Hepatocyte (in vitro differentiated cells): ENCODE data around the gene TMEM255A. TPM values are rescaled to one million over a fixed set of nuclear protein-coding genes. Genes with fewer than 3 reads are reported as not detected.

Source experiments
- DNase-seq: peaks from one replicate; pipeline ENCODE4 v3.0.0-alpha.2; 2016; ENCODE audit warnings: low spot score
- H2AFZ ChIP-seq: fragments of 200-600 bp; sonication (generic); 2 replicates; pipeline ENCODE4 v1.6.0; 2016; ENCODE audit warnings: antibody characterized with exemption, mild to moderate bottlenecking
- H3K27ac ChIP-seq: fragments of 200-600 bp; sonication (generic); 2 replicates; pipeline ENCODE4 v1.5.1; 2016; ENCODE audit warnings: mild to moderate bottlenecking
- H3K27me3 ChIP-seq: fragments of 200-600 bp; sonication (generic); 2 replicates; pipeline ENCODE4 v1.6.1; 2016
- H3K36me3 ChIP-seq: fragments of 200-600 bp; sonication (generic); replicated peaks from 2 replicates; pipeline ENCODE4 v1.5.1; 2016; ENCODE audit warnings: low read depth; ENCODE audit not compliant: insufficient read depth
- H3K4me1 ChIP-seq: fragments of 200-600 bp; sonication (generic); 2 replicates; pipeline ENCODE4 v1.5.1; 2016; ENCODE audit warnings: mild to moderate bottlenecking, moderate library complexity; ENCODE audit not compliant: insufficient read depth
- H3K4me2 ChIP-seq: fragments of 200-600 bp; sonication (generic); 2 replicates; pipeline ENCODE4 v1.6.0; 2016
- H3K4me3 ChIP-seq: fragments of 200-600 bp; sonication (generic); 2 replicates; pipeline ENCODE4 v1.5.1; 2016; ENCODE audit warnings: mild to moderate bottlenecking
- H3K79me2 ChIP-seq: fragments of 200-600 bp; sonication (generic); 2 replicates; pipeline ENCODE4 v1.6.0; 2017; ENCODE audit warnings: mild to moderate bottlenecking
- H3K9me2 ChIP-seq: fragments of 200-600 bp; sonication (generic); replicated peaks from 2 replicates; pipeline ENCODE4 v1.6.0; 2017; ENCODE audit warnings: mild to moderate bottlenecking; ENCODE audit not compliant: insufficient read depth
- H3K9me3 ChIP-seq: fragments of 200-600 bp; sonication (generic); 2 replicates; pipeline ENCODE4 v1.5.1; 2016; ENCODE audit warnings: low read depth, mild to moderate bottlenecking
- H4K20me1 ChIP-seq: fragments of 200-600 bp; sonication (generic); 2 replicates; pipeline ENCODE4 v1.6.0; 2016; ENCODE audit warnings: mild to moderate bottlenecking; ENCODE audit not compliant: insufficient read depth, poor library complexity, severe bottlenecking
- CTCF ChIP-seq: fragments of 200-600 bp; sonication (generic); IDR thresholded peaks from 2 replicates; pipeline ENCODE4 v1.5.1; 2016; ENCODE audit warnings: antibody characterized with exemption, mild to moderate bottlenecking; ENCODE audit not compliant: poor library complexity
- EZH2 ChIP-seq: fragments of 200-600 bp; sonication (generic); IDR thresholded peaks from 2 replicates; pipeline ENCODE4 v1.6.1; 2016; ENCODE audit warnings: antibody characterized with exemption, mild to moderate bottlenecking, borderline replicate concordance
- EZH2phosphoT487 ChIP-seq: fragments of 200-600 bp; sonication (generic); IDR thresholded peaks from one replicate; pipeline ENCODE4 v1.6.1; 2018; ENCODE audit warnings: antibody characterized with exemption, mild to moderate bottlenecking, low read depth, moderate library complexity; ENCODE audit not compliant: unreplicated experiment, severe bottlenecking
- WGBS: methylation state at CpG from one replicate; pipeline ENCODE4 v1.1.6; 2016; ENCODE audit warnings: low lambda C conversion rate; ENCODE audit errors: missing lambda C conversion rate; 5-methylcytosine and 5-hydroxymethylcytosine counted together
- polyA plus RNA-seq: library from polyadenylated mRNA; unstranded; fragments of >200 nt; fragmentation: Nextera tagmentation; extraction: Ambion mirVana; gene quantifications from 2 replicates; pipeline ENCODE4 v1.2.1, GENCODE V29; 2016
- total RNA-seq: library from RNA; depleted of rRNA; stranded (reverse); fragments of >200 nt; gene quantifications from 2 replicates; pipeline ENCODE4 v1.2.3, GENCODE V29; 2014

The TMEM255A gene
- total and polyA plus RNA-seq, 2 experiments from 2014 or later = 0.77 to 2.2 TPM

- H3K4me2 ChIP-seq = peak within 1 kb of the TSS; percentile 73
- H3K79me2 ChIP-seq = peaks cover 20% of the 10 kb centered on the region
- H3K27ac ChIP-seq = peak within 1 kb of the TSS; percentile 95
- peak within 1 kb of the TSS; percentile 36 for H3K4me3 ChIP-seq
- no peaks in the 10 kb centered on the region for H4K20me1 ChIP-seq
- no peaks in the 10 kb centered on the region for H3K36me3 ChIP-seq
- no peaks in the 10 kb centered on the region for H3K9me3 ChIP-seq
- WGBS = 42% methylated on average over 74 of the region's 75 CpGs
- H3K9me2 ChIP-seq = no peaks in the 10 kb centered on the region
- no peaks in the 10 kb centered on the region for H3K4me1 ChIP-seq
- DNase-seq = peak; percentile 94
- no peaks in the 10 kb centered on the region for H3K27me3 ChIP-seq
- no peak for TF ChIP-seq EZH2
- no peak for TF ChIP-seq EZH2phosphoT487
- TF ChIP-seq CTCF = peak; percentile 58
- peak within 1 kb of the TSS; percentile 50 for H2AFZ ChIP-seq
Measured at GRCh38 chrX:120250522-120251271, 60.6 kb downstream of the TMEM255A start, which contains the start of gene ZBTB33. Gene ZBTB33, plus strand, starts transcription at chrX:120250812. Its CDS starts 2,604 bp downstream, at chrX:120253416.

- peaks cover 2% of the 10 kb centered on the region for H3K79me2 ChIP-seq
- no peaks in the 10 kb centered on the region for H3K9me2 ChIP-seq
- H4K20me1 ChIP-seq = no peaks in the 10 kb centered on the region
- peak overlapping the region; percentile 85 for H2AFZ ChIP-seq
- TF ChIP-seq EZH2 (no peak), EZH2phosphoT487 (no peak), CTCF (no peak)
- peak overlapping the region; percentile 79 for H3K4me3 ChIP-seq
- DNase-seq = peak; percentile 72
- peak overlapping the region; percentile 79 for H3K4me2 ChIP-seq
- no peaks in the 10 kb centered on the region for H3K9me3 ChIP-seq
- no peaks in the 10 kb centered on the region for H3K27me3 ChIP-seq
- peak overlapping the region; percentile 93 for H3K27ac ChIP-seq
- WGBS = 44% methylated on average over 43 of the region's 43 CpGs
- no peaks in the 10 kb centered on the region for H3K4me1 ChIP-seq
- no peaks in the 10 kb centered on the region for H3K36me3 ChIP-seq
Measured at GRCh38 chrX:120244735-120245498, 66.3 kb downstream of the TMEM255A start.

- peak overlapping the region; percentile 85 for H2AFZ ChIP-seq
- H3K9me3 ChIP-seq = no peaks in the 10 kb centered on the region
- peaks cover 2% of the 10 kb centered on the region for H3K79me2 ChIP-seq
- H4K20me1 ChIP-seq = no peaks in the 10 kb centered on the region
- 39% methylated on average over 16 of the region's 16 CpGs for WGBS
- peak overlapping the region; percentile 93 for H3K27ac ChIP-seq
- DNase-seq = no peak
- H3K4me3 ChIP-seq = peak overlapping the region; percentile 79
- no peak for TF ChIP-seq EZH2
- TF ChIP-seq CTCF = no peak
- TF ChIP-seq EZH2phosphoT487 = no peak
- H3K4me1 ChIP-seq = no peaks in the 10 kb centered on the region
- no peaks in the 10 kb centered on the region for H3K27me3 ChIP-seq
- no peaks in the 10 kb centered on the region for H3K36me3 ChIP-seq
- H3K4me2 ChIP-seq = peak overlapping the region; percentile 79
- no peaks in the 10 kb centered on the region for H3K9me2 ChIP-seq
Measured at GRCh38 chrX:120244395-120244734, 66.9 kb downstream of the TMEM255A start.
